ENCODE measurements around the gene IBTK.

DNA sequence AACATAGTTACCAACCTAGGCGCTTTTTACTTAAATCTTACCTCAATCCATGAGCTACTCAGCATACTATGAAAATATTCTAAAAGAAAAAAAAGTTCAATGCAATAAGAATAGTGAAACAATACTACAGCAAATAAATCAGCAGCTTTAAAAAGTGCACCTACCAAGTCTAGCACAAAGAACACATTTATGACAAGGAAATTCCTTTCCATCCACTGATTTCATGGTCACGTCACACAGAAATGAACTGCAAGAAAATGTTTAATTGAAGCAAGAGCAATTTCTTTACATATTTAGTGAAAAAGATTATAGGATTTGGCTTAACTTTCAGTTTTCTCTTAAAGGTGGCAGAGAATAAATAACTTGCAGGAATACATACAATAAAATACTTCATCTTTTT, 36.2 kb downstream of the IBTK start:
- TF ChIP-seq, protein P1, sequence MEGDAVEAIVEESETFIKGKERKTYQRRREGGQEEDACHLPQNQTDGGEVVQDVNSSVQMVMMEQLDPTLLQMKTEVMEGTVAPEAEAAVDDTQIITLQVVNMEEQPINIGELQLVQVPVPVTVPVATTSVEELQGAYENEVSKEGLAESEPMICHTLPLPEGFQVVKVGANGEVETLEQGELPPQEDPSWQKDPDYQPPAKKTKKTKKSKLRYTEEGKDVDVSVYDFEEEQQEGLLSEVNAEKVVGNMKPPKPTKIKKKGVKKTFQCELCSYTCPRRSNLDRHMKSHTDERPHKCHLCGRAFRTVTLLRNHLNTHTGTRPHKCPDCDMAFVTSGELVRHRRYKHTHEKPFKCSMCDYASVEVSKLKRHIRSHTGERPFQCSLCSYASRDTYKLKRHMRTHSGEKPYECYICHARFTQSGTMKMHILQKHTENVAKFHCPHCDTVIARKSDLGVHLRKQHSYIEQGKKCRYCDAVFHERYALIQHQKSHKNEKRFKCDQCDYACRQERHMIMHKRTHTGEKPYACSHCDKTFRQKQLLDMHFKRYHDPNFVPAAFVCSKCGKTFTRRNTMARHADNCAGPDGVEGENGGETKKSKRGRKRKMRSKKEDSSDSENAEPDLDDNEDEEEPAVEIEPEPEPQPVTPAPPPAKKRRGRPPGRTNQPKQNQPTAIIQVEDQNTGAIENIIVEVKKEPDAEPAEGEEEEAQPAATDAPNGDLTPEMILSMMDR (IDR thresholded peaks at IDR 0.05): no peak
- no peak for TF ChIP-seq EP300 (IDR thresholded peaks at IDR 0.05)

All from sigmoid colon (tissue), 4 donors.